CD4-positive, alpha-beta T cell (primary cell): ENCODE measurements around the gene SEPTIN1. TPM values are rescaled to one million over a fixed set of nuclear protein-coding genes. Genes with fewer than 3 reads are reported as not detected.

ENCODE experiments used
- ATAC-seq: fragments of 200-7000 bp; cut with Tn5 transposase; one replicate; pipeline ENCODE4 v1.10.0; 2022; ENCODE audit warnings: mild to moderate bottlenecking; ENCODE audit not compliant: poor library complexity
- CTCF ChIA-PET: fragments of 350-600 bp; sonication (Branson Sonifier 250); formaldehyde crosslinking; loops from one replicate; lab custom pipeline; 2021; ENCODE audit warnings: antibody characterized with exemption, inconsistent platforms; lab: Charles Lee
- POLR2A ChIA-PET: fragments of 350-600 bp; sonication (Branson Sonifier 250); formaldehyde crosslinking; loops from one replicate; lab custom pipeline; 2021; ENCODE audit warnings: antibody characterized with exemption, inconsistent platforms; lab: Charles Lee
- DNase-seq, 14 experiments: peaks; one replicate each; pipeline ENCODE4 v3.0.0-alpha.2; 2013 to 2020; ENCODE audit warnings: mixed read lengths in 2 of 14
- H3K27ac ChIP-seq, 2 donors: one replicate each; pipeline versions ENCODE4 v1.5.1 to v1.7.0; 2013; ENCODE audit warnings: low read length in 2 of 2, low read depth in 1 of 2, mild to moderate bottlenecking in 1 of 2
- H3K27me3 ChIP-seq, 2 experiments: 1 replicate in 1 of 2; 2 replicates in 1 of 2; pipeline versions ENCODE4 v1.6.1 to v1.7.0; 2013; ENCODE audit warnings: low read length in 2 of 2, control low read depth in 1 of 2, mild to moderate bottlenecking in 1 of 2, moderate library complexity in 1 of 2; ENCODE audit not compliant: insufficient read depth in 2 of 2, control insufficient read depth in 1 of 2
- H3K36me3 ChIP-seq: one replicate; pipeline ENCODE4 v1.6.1; 2013; ENCODE audit warnings: low read length, control low read depth; ENCODE audit not compliant: insufficient read depth
- H3K4me1 ChIP-seq: one replicate; pipeline ENCODE4 v1.6.1; 2013; ENCODE audit warnings: low read length, control low read depth; ENCODE audit not compliant: insufficient read depth
- H3K4me3 ChIP-seq: one replicate; pipeline ENCODE4 v1.5.1; 2013; ENCODE audit warnings: mild to moderate bottlenecking, low read length, moderate library complexity
- H3K9me3 ChIP-seq, 2 experiments: 1 replicate in 1 of 2; 2 replicates in 1 of 2; pipeline versions ENCODE4 v1.6.1 to v1.7.0; 2013; ENCODE audit warnings: low read length in 2 of 2, mild to moderate bottlenecking in 2 of 2, control low read depth in 1 of 2, moderate library complexity in 1 of 2; ENCODE audit not compliant: control insufficient read depth in 1 of 2, insufficient read depth in 1 of 2
- H3K27ac Mint-ChIP-seq: one replicate; pipeline ENCODE4 v1.8.0; 2020; ENCODE audit warnings: mixed read lengths
- H3K27me3 Mint-ChIP-seq: one replicate; pipeline ENCODE4 v1.8.0; 2021; ENCODE audit warnings: mixed read lengths
- H3K36me3 Mint-ChIP-seq: one replicate; pipeline ENCODE4 v1.8.0; 2021; ENCODE audit warnings: low read depth, mixed read lengths
- H3K4me1 Mint-ChIP-seq: one replicate; pipeline ENCODE4 v1.8.0; 2021; ENCODE audit warnings: low read depth, mixed read lengths
- H3K4me3 Mint-ChIP-seq: one replicate; pipeline ENCODE4 v1.8.0; 2020; ENCODE audit warnings: mild to moderate bottlenecking, mixed read lengths
- H3K9me3 Mint-ChIP-seq: one replicate; pipeline ENCODE4 v1.8.0; 2020; ENCODE audit warnings: mixed read lengths
- intact Hi-C, 2 experiments: fragments of 100-400 bp; cut with DNase I in 1 of 2; cut with micrococcal nuclease in 1 of 2; formaldehyde crosslinking; loops; one replicate each; pipeline versions ENCODE4 v1.15.1 to v1.9.0; 2023 to 2025; cut with DNase I, micrococcal nuclease
- total RNA-seq, 174 experiments: library from RNA in 2 of 174; stranded (reverse) in 2 of 174; gene quantifications; one replicate each; pipeline ENCODE4 v1.2.3 and lab custom pipeline; 2021 to 2026
- TF ChIP-seq, protein P1 (sequence below): fragments of 200-600 bp; IDR thresholded peaks from one replicate; pipeline ENCODE4 v1.8.0; 2022; ENCODE audit warnings: antibody characterized with exemption, mild to moderate bottlenecking

Gene SEPTIN1
- total RNA-seq, 2 experiments from 2014 or later, result 161 to 163 TPM

- Mint-ChIP-seq H3K27me3 (no peaks in the 10 kb centered on the region), H3K4me1 (peaks cover 28% of the 10 kb centered on the region), H3K4me3 (no peak overlapping the region), H3K27ac (no peak overlapping the region), H3K36me3 (peaks cover 16% of the 10 kb centered on the region), H3K9me3 (no peaks in the 10 kb centered on the region)
- intact Hi-C loops, result loop anchor here in 1 of 2 experiments (10.0 kb wide), 2 partner anchors 318 to 348 kb away; partner anchors contain the start of genes ALDOA, TBX6 and YPEL3
- no peak overlapping the region for H3K4me3 ChIP-seq
- H3K9me3 ChIP-seq, result no peaks in the 10 kb centered on the region
- ChIA-PET POLR2A (interaction anchor here (1.1 to 1.3 kb wide), 2 partner anchors 31 kb away, joined by 3 to 5 read pairs; partner anchors contain the start of gene SEPTIN1), CTCF (no interaction called here)
- H3K36me3 ChIP-seq, result peaks cover 10% of the 10 kb centered on the region
- TF ChIP-seq, protein P1, sequence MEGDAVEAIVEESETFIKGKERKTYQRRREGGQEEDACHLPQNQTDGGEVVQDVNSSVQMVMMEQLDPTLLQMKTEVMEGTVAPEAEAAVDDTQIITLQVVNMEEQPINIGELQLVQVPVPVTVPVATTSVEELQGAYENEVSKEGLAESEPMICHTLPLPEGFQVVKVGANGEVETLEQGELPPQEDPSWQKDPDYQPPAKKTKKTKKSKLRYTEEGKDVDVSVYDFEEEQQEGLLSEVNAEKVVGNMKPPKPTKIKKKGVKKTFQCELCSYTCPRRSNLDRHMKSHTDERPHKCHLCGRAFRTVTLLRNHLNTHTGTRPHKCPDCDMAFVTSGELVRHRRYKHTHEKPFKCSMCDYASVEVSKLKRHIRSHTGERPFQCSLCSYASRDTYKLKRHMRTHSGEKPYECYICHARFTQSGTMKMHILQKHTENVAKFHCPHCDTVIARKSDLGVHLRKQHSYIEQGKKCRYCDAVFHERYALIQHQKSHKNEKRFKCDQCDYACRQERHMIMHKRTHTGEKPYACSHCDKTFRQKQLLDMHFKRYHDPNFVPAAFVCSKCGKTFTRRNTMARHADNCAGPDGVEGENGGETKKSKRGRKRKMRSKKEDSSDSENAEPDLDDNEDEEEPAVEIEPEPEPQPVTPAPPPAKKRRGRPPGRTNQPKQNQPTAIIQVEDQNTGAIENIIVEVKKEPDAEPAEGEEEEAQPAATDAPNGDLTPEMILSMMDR, result no peak
- no peaks in the 10 kb centered on the region for H3K27me3 ChIP-seq
- DNase-seq, result no peak
- H3K27ac ChIP-seq, result no peak overlapping the region
- H3K4me1 ChIP-seq, result peaks cover 24% of the 10 kb centered on the region
- ATAC-seq, result no peak
These were observed 30.9 kb upstream of the SEPTIN1 start for GRCh38 chr16:30413112-30413806.

DNA sequence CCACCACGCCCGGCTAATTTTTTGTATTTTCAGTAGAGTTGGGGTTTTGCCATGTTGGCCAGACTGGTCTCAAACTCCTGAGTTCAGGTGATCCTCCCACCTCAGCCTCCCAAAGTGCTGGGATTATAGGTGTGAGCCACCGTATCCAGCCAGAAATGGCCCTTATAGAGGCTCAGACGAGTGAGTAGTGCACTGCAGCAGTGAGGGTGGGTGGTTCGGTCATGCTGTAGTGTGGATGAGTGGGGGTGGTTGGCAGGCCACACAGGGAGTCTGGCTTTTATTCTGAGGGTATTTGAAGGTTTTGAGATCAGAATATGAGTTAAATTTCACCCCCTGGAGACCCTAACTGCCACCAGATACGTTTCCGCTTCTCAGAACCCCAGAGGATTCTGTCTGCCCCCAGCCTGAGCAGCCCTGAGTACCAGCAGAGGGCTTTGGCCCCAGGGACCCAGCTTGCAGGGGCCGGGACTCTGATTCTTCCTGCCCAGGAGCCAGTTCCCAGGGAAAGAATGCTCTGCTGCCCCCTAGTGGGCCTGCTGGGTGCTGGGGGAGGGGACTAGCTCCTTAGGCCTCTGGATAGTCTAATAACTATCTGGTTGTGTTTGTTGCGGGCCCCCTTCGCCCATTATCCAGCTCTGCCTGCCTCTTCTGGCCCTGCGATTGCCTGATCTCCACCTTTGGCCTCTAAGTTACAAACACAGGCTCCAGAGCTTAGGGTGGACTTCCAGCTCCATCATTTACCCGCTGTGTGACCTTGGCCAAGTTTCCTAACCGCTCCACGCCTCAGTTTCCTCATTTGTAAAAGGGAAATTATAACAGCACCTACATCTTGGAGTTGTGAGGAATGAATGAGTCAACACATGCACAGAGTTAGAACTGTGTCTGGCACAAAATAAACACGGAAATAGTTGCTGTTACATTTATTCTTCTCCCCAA is 27.0 kb upstream of the SEPTIN1 start:
- peak overlapping the region in 1 of 2 donors; percentile 21 for H3K27ac ChIP-seq
- CTCF ChIA-PET, result interaction anchor here (0.5 to 3.9 kb wide), 34 partner anchors 8 to 346 kb away, joined by 3 to 20 read pairs (median 4); partner anchors contain the start of genes CD2BP2, CORO1A, DCTPP1 and MYL11
- H3K36me3 ChIP-seq, result peaks cover 10% of the 10 kb centered on the region
- no peaks in the 10 kb centered on the region for H3K9me3 ChIP-seq
- POLR2A ChIA-PET, result interaction anchor here (0.6 to 5.1 kb wide), 12 partner anchors 9 to 344 kb away, joined by 3 to 131 read pairs (median 5); partner anchors contain the start of genes ALDOA, CORO1A, DCTPP1 and FBRS
- Mint-ChIP-seq H3K27me3 (no peaks in the 10 kb centered on the region), H3K9me3 (no peaks in the 10 kb centered on the region), H3K4me3 (peak overlapping the region; percentile 84), H3K27ac (peak overlapping the region; percentile 79), H3K4me1 (peaks cover 21% of the 10 kb centered on the region), H3K36me3 (peaks cover 11% of the 10 kb centered on the region)
- peaks cover 31% of the 10 kb centered on the region for H3K4me1 ChIP-seq
- intact Hi-C loops, result loop anchor here (1.0 to 10.0 kb wide), 6 partner anchors 27 to 345 kb away; partner anchors contain the start of genes ALDOA (in 2 of the 2), CD2BP2 (in 2 of the 2), MYL11 (in 1 of the 2) and SEPTIN1 (in 1 of the 2)
- DNase-seq, result peak; percentile 85 to 97 (median 93)
- TF ChIP-seq, protein P1, result peak; percentile 91
- no peak overlapping the region for H3K4me3 ChIP-seq
- ATAC-seq, result peak; percentile 77
- H3K27me3 ChIP-seq, result no peaks in the 10 kb centered on the region
